HG03558 (cell line): ENCODE data around the gene GALNT2.

Experiments used
- ATAC-seq: cut with Tn5 transposase; IDR thresholded peaks from one replicate; pipeline ENCODE4 v1.9.1; 2021; ENCODE audit warnings: moderate number of reproducible peaks; ENCODE audit not compliant: unreplicated experiment; ENCODE audit errors: extremely low read depth

GALNT2 gene

DNA sequence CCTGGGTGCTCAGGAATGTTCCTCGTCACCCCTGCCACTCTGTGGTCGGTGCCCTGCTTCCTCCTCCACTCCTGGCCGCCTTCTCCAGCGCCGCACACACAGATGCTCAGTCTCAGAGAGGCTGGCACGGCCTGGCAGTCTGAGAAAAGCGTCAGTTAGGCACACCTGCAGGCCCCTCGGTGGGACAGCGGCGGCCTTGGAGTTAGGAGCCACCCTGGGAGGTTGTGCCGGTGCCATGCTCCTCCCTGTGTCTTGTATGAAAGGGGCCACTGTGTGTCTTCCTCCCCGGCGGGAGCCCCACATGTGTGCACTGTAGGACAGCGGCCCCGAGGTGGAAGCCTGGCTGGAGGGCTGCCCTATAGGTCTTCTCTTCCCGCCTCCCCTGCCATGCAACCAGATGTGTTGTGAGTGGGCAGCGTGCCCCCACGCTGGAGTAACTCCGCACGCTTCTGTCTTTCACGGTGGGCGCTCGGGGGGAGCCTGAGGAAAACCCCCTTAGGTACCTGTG lies 213.9 kb downstream of the GALNT2 start:
- ATAC-seq: no peak

DNA sequence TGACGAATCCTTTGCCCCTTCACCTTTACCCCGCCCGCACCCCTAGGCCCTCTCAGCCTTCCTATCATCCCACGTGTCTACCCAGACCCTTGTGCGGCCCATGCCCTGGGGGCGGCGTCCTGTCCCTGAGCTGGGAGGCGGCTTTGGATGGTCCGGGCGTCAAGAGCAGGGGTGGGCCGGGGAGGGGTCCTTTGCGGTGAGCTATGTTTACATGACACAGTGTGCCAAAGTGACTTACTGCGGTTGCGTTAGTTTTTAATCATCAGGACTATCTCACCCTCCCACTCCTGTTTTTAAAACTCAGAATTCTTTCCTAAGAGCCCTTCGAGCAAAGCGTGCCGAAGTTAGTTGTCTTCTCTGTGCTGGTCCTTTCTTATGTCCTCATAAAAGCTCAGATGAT lies 214.5 kb downstream of the GALNT2 start:
- no peak for ATAC-seq

- ATAC-seq: no peak
These were observed 215.1 kb downstream of the GALNT2 start for GRCh38 chr1:230282157-230282556.

DNA sequence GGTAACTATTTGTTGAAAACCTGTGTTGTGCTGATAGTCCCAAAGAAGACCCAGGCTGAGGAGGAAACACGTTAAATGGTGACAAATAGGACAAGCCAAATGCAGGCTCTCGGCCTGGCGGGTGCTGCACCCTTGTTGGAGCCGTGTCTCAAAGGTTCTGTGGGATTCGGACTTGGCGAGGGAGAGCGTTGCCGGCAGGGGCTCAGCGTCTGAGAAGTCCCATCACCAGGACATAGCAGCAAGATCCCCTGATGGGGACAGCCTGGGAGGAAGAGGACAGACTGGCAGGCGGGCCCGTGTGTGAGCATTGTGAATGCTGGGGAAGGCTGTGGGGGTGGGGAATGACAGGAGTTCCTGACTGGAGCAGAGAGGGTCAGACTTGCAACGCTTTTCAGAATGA lies 216.6 kb downstream of the GALNT2 start:
- ATAC-seq: no peak

DNA sequence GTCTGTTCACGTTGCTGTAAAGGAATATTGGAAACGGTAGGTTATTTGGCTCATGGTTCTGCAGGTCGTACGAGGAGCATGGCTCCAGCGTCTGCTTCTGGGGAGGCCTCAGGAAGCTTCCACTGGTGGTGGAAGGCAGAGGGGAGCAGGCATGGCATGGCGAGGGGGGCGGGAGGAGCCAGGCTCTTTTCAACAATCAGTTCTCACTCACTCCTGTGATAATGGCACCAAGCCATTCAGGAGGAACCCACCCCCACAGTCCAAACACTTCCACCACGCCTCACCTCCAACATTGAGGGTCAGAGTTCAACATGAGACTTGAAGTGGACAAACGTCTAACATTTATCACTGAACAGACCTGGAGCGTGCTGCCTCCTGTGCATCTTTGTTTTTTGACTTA lies 217.9 kb downstream of the GALNT2 start:
- ATAC-seq: no peak

GRCh38 chr1:230285351-230285750 lies 218.3 kb downstream of the GALNT2 start:
- ATAC-seq: no peak

GRCh38 chr1:230286166-230286889 lies 219.3 kb downstream of the GALNT2 start:
- ATAC-seq: no peak

DNA sequence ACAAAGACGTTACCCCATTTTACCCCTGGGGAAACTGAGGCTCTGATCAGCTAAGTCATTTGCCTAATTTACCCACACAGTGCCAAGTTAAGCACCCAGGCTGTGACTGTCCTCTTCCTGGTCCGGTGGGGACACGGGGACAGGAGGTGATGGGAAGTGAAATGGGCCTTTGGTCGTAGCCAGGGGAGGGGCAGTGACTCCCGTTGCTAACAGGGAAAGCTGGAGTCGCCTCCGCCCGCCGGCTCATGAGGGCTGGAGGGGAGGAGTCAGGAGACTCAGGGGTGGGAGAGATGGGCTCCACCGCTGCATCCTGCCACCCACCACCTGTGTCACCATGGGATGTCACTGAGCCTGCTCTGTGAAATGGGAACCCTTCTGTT lies 219.8 kb downstream of the GALNT2 start:
- ATAC-seq: no peak

- no peak for ATAC-seq
These were observed 220.8 kb downstream of the GALNT2 start for GRCh38 chr1:230287674-230288315.

- ATAC-seq: no peak
These were observed 221.8 kb downstream of the GALNT2 start for GRCh38 chr1:230288641-230289349.

GRCh38 chr1:230289350-230289644 lies 222.3 kb downstream of the GALNT2 start:
- no peak for ATAC-seq

DNA sequence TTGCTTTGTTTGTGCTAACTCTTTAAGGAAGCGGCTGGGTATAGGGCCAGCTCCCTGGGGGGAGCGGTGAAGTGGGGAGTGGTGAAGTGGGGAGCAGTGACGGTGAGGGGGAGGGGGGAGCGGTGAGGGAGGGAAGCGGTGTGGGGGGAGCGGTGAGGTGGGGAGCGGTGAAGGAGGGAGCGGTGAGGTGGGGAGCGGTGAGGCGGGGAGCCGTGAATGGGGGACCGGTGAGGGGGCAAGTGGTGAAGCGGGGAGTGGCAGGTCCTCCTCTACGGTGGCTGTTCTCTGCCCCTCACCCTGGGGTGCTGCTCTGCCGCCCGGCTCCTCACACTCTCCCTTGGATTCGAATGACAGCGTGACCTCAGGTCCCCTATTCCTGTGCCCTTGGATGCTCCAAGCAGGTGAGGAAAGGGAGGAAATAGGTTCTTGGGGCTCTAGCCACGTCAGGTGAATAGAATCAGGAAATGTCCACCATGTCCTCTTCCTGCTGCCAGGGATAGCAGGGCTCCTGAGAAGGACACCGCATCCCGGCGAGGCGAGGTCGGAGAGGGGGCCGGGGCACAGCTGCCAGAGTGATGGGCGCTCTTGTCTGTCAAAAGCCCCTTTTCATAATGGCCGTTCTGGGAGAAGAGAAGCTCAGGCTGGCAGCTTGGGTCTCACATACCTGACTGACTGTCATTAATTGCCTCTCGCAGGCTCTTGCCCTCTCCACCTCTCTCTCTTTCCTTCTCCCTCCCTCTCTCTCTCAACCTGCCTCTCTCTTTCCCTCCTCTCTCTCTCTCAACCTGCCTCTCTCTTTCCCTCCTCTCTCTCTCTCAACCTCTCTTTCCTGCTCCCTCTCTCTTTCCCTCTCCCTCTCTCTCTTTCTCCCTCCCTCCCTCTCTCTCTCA lies 224.9 kb downstream of the GALNT2 start:
- ATAC-seq: no peak

- no peak for ATAC-seq
These were observed 225.8 kb downstream of the GALNT2 start for GRCh38 chr1:230292689-230293389.

- no peak for ATAC-seq
These were observed 226.3 kb downstream of the GALNT2 start for GRCh38 chr1:230293390-230293700.

DNA sequence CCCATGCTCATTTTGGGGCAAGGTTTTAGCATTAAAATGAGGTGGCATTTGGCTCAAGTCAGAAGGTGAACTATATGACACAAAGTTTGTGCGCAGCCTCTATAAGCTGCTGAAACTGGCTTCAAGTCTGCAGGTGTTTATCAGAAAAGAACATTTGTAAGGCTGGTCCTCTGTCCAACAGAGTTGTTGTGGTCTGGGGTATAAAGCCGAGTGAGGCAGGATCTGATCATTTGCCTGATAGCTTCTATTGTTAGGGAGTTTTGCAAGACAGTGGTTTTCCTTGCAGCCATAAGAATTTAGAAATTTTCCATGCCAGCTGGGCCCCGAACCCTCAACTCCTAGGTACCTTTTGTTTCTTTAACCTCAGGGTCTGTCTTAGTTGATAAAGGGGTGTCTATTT lies 228.3 kb downstream of the GALNT2 start:
- ATAC-seq: no peak

DNA sequence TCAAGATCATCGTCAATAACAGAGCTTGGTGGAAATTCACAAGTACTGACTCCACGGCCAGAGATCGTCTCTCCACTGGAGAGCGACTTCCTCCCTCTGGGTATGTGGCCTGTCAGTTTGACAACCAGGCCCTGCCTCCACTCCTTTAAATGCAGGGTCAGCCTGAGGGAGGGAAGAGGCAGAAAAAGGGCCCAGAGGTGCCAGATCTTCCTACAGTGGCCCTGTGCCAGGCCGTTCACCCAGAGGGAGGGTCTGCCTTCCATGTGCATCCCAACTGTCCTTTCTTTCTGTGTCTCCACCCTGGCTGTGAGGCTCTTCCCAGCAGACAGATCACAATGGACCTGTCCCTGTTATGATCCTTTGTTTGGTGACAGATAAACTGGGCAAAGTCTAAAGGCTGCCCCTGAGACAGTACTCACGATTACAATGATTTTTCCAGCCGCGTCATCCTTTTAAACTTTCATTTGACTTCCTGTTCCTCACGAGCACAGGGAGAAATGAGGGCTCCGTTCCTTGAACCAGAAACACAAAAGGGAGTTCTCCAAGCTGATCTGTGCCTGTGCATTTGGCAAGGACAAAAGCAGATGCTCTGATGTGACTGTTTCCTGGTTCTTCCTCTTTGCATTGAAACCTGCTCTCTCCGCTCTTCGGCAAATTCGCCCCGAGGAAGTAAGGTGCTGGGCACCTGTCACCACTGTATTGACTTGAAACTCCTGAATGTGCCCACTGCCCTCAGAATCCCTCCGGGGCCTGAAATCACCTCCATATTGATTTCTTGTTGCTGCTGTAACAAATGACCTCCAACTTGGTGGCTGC lies 232.4 kb downstream of the GALNT2 start:
- ATAC-seq: no peak

DNA sequence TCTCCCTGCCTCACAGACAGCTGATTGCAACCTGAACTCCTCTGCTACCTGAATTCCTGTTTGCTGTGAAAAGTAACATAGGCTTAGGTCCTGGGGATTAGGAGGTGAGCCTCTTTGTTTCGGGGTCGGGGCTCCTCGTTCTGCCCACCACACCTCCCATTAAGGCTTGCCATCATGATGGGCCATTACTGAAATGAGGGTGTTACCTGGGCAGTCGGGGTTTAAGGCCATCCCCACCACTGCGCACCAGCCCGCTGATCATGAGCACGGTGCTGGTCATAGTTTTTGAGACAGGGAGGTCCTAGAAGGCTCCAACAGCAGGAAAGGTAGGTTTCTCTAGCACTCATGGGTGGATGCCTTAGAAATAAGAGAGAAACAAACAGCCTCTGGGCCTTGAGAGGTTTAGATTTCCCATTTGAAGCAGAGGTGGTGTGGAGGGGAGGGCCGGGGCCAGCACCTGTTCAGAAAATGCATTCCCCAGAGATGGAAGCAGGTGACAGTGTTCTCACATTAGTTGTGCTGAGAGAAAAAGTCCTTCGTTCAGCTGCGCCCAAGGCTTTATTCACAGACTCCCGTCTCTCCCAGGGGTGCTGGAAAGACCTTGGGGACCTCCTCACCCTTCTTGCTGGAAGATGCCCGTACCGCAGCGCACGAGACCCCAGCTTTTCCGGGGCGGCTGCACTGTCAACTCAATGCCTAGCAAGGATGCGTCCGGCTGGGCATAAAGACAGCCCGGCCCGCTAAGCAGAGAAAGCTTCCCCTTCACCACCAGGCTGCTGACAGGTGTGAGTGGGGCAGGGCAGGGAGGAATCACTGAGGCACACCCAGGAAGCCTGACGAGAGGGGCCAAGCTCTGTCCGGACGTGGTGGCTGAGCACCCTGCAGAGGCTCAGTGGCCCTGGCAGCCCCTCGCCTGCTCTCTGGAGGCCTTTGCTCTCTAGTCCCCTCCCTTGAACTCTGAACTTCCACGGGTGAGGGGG lies 233.6 kb downstream of the GALNT2 start:
- ATAC-seq: no peak

DNA sequence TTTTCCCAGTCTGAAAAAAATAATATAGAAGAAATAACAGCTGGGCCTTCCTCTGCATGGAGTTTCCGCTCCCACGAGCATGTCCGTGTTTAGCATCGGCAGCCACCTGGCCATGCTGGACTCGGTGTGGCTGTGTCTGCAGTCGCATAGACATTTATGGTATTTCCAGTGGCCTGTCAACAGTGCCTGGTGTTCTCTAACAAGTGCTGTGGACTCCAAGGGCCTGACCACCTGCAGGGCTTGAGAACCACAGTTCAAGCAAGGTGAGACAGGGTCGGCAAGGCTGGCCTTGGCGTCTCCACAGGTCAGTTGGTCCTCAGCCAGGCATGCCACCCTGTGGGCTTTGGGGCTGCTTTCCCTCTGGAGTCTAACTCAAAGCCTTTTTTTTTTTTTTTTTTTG lies 234.3 kb downstream of the GALNT2 start:
- ATAC-seq: no peak
